ENCODE data around the gene FHIT.

The FHIT gene

GRCh38 chr3:60591267-60591666 lies 660.0 kb downstream of the FHIT start:
- TF ChIP-seq CTCF (IDR thresholded peaks at IDR 0.05), result no peak
- Histone ChIP-seq H3K4me1 (ENCODE audit: control insufficient read depth in 1 of 2, insufficient read depth in 1 of 2, low read depth in 1 of 2, low read length in 1 of 2) (peaks cover 7 to 17% of the 10 kb centered on the region in 2 experiments), H3K4me3 (ENCODE audit: low read depth in 1 of 2, low read length in 1 of 2) (no peak overlapping the region), H3K27me3 (no peaks in the 10 kb centered on the region), H3K36me3 (no peaks in the 10 kb centered on the region), H3K9me3 (no peaks in the 10 kb centered on the region), H3K27ac (no peak overlapping the region)

GRCh38 chr3:60588806-60589205 lies 662.4 kb downstream of the FHIT start:
- H3K36me3 ChIP-seq, result no peaks in the 10 kb centered on the region
- no peaks in the 10 kb centered on the region for H3K9me3 ChIP-seq
- H3K4me3 ChIP-seq (ENCODE audit: low read depth in 1 of 2, low read length in 1 of 2), result no peak overlapping the region
- H3K27ac ChIP-seq, result no peak overlapping the region
- peaks cover under 1 to 11% of the 10 kb centered on the region in 2 experiments for H3K4me1 ChIP-seq (ENCODE audit: control insufficient read depth in 1 of 2, insufficient read depth in 1 of 2, low read depth in 1 of 2, low read length in 1 of 2)
- TF ChIP-seq CTCF (IDR thresholded peaks at IDR 0.05), result no peak
- H3K27me3 ChIP-seq, result no peaks in the 10 kb centered on the region

- Histone ChIP-seq H3K27me3 (no peaks in the 10 kb centered on the region), H3K4me3 (ENCODE audit: low read depth in 1 of 2, low read length in 1 of 2) (no peak overlapping the region), H3K9me3 (no peaks in the 10 kb centered on the region), H3K27ac (no peak overlapping the region), H3K4me1 (ENCODE audit: control insufficient read depth in 1 of 2, insufficient read depth in 1 of 2, low read depth in 1 of 2, low read length in 1 of 2) (peaks cover 0 to 3% of the 10 kb centered on the region in 2 experiments), H3K36me3 (no peaks in the 10 kb centered on the region)
- no peak for TF ChIP-seq CTCF (IDR thresholded peaks at IDR 0.05)
Observed at GRCh38 chr3:60585918-60586317, 665.3 kb downstream of the FHIT start.

- Histone ChIP-seq H3K27ac (no peak overlapping the region), H3K4me1 (ENCODE audit: control insufficient read depth in 1 of 2, insufficient read depth in 1 of 2, low read depth in 1 of 2, low read length in 1 of 2) (no peaks in the 10 kb centered on the region), H3K9me3 (no peaks in the 10 kb centered on the region), H3K27me3 (no peaks in the 10 kb centered on the region), H3K4me3 (ENCODE audit: low read depth in 1 of 2, low read length in 1 of 2) (no peak overlapping the region), H3K36me3 (no peaks in the 10 kb centered on the region)
- TF ChIP-seq CTCF (IDR thresholded peaks at IDR 0.05), result no peak
Observed at GRCh38 chr3:60584250-60584649, 667.0 kb downstream of the FHIT start.

GRCh38 chr3:60582288-60582687 lies 669.0 kb downstream of the FHIT start:
- Histone ChIP-seq H3K27me3 (no peaks in the 10 kb centered on the region), H3K36me3 (no peaks in the 10 kb centered on the region), H3K27ac (no peak overlapping the region), H3K4me1 (ENCODE audit: control insufficient read depth in 1 of 2, insufficient read depth in 1 of 2, low read depth in 1 of 2, low read length in 1 of 2) (peaks cover 0 to 5% of the 10 kb centered on the region in 2 experiments), H3K4me3 (ENCODE audit: low read depth in 1 of 2, low read length in 1 of 2) (no peak overlapping the region), H3K9me3 (no peaks in the 10 kb centered on the region)
- no peak for TF ChIP-seq CTCF (IDR thresholded peaks at IDR 0.05)

GRCh38 chr3:60580809-60581208 lies 670.4 kb downstream of the FHIT start:
- peaks cover 4 to 8% of the 10 kb centered on the region in 2 experiments for H3K4me1 ChIP-seq (ENCODE audit: control insufficient read depth in 1 of 2, insufficient read depth in 1 of 2, low read depth in 1 of 2, low read length in 1 of 2)
- TF ChIP-seq CTCF (IDR thresholded peaks at IDR 0.05), result no peak
- H3K27me3 ChIP-seq, result no peaks in the 10 kb centered on the region
- no peak overlapping the region for H3K4me3 ChIP-seq (ENCODE audit: low read depth in 1 of 2, low read length in 1 of 2)
- H3K9me3 ChIP-seq, result no peaks in the 10 kb centered on the region
- H3K36me3 ChIP-seq, result no peaks in the 10 kb centered on the region
- no peak overlapping the region for H3K27ac ChIP-seq

All from neutrophil (primary cell).